ENCODE measurements around the gene KIF25.

KIF25 gene

DNA sequence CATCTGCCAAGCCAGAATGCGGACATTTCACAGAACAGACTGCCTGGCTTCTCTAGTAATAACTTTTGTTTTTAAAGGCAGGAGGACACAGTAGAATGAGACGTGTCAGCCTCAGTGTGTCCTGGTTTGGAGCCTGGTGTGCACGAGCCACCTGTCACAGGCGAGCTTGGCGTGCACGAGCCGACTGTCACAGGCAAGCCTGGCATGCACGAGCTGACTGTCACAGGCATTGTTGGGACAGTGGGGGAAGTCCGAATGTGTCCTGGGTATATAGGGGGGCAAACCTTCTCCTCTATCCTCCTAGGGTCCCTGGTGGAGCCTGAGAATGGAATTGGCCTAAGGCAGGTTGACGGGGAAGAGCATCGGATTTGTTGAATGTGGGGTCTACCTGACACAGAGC is 7.5 kb downstream of the KIF25 start:
- DNase-seq (ENCODE audit: low spot score) = no peak
- TF ChIP-seq, protein P1, sequence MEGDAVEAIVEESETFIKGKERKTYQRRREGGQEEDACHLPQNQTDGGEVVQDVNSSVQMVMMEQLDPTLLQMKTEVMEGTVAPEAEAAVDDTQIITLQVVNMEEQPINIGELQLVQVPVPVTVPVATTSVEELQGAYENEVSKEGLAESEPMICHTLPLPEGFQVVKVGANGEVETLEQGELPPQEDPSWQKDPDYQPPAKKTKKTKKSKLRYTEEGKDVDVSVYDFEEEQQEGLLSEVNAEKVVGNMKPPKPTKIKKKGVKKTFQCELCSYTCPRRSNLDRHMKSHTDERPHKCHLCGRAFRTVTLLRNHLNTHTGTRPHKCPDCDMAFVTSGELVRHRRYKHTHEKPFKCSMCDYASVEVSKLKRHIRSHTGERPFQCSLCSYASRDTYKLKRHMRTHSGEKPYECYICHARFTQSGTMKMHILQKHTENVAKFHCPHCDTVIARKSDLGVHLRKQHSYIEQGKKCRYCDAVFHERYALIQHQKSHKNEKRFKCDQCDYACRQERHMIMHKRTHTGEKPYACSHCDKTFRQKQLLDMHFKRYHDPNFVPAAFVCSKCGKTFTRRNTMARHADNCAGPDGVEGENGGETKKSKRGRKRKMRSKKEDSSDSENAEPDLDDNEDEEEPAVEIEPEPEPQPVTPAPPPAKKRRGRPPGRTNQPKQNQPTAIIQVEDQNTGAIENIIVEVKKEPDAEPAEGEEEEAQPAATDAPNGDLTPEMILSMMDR (IDR thresholded peaks at IDR 0.05; ENCODE audit: extremely low read depth, missing control alignments) = no peak

DNA sequence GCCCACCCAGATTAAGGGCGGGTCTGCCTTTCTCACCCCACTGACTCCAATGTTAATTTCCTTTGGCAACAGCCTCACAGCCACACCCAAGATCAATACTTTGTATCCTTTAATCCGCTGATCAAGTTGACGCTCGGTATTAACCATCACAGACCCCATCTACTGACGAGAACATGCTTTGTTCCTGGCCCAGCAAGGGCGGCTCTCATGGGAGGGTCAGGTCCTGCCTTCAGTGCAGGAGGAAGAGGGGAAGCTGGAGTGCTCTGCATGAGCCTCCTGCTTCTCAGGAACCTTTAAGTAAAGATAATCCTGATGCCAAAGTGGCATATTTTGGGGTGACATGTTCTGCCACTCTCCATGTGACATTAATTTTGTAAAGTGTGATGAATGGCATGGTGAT is 8.3 kb downstream of the KIF25 start:
- TF ChIP-seq, protein P1 (IDR thresholded peaks at IDR 0.05; ENCODE audit: extremely low read depth, missing control alignments) = no peak
- no peak for DNase-seq (ENCODE audit: low spot score)

DNA sequence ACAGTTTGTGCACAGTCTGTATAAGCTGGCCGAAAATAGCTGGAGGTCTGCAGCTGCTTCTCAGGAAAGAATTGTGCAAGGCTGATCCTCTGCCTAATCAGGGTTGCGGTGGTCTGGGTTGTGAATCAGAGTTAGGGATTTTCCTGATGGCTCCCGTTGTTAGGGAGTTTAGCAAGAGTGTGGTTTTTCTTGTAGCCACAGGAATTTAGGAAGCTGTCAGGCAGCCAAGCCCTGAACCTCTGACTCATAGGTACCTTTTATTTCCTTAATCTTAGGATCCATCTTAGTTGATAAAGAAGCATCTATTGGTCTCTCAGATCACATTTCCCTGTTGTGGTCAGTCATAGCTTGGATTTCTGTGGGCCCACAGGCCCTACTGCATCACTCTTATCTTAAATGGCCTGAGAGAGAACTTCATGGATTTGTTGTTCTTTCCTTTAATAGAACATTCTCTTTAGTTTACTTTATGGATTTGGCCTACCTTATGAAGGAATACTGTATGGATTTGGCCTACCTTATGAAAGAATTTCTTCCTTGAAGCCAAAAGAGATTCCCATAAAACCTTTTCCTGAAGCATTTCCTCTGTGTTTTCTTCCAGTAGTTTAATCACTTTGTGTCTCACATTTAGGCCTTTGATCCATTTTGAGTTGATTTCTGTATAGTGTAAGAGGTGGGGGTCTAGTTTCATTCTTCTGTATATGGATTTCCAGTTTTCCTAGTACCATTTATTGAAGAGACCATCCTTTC is 10.3 kb downstream of the KIF25 start:
- TF ChIP-seq, protein P1 (IDR thresholded peaks at IDR 0.05; ENCODE audit: extremely low read depth, missing control alignments) = no peak
- DNase-seq (ENCODE audit: low spot score) = no peak

DNA sequence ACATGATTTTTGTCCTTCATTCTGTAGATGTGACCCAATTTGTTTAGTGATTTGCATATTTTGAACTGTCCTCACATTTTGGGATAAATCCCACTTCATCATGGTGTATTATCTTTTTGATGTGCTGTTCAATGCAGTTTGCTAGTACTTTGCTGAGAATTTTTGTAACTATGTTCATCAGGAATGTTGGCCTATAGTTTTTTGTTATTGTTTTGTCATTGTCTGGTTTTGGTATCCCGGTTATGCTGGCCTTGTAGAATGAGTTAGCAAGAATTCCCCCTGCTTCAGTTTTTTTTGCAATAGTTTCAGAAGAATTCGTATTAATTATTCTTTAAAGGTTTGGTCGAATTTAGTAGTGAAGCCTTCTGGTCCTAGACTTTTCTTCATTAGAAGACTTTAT is 11.9 kb downstream of the KIF25 start:
- TF ChIP-seq, protein P1 (IDR thresholded peaks at IDR 0.05; ENCODE audit: extremely low read depth, missing control alignments) = no peak
- DNase-seq (ENCODE audit: low spot score) = no peak

DNA sequence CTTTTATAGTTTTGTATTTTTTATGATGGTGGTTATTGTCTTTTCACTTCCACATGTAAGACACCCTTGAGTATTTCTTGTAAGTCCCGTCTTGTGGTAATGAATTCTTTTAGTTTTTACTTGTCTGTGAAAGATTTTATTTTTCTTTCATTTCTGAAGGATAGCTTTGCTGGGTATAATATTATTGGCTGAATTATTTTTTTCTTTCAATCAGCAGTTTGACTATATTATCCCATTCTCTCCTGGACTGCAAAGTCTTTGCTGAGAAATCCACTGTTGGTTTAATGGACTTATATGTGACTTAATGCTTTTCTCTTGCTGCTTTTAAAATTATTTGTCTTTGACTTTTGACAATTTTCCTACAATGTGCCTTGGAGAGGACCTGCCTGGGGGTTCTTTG is 13.8 kb downstream of the KIF25 start:
- DNase-seq (ENCODE audit: low spot score) = no peak
- TF ChIP-seq, protein P1 (IDR thresholded peaks at IDR 0.05; ENCODE audit: extremely low read depth, missing control alignments) = no peak

DNA sequence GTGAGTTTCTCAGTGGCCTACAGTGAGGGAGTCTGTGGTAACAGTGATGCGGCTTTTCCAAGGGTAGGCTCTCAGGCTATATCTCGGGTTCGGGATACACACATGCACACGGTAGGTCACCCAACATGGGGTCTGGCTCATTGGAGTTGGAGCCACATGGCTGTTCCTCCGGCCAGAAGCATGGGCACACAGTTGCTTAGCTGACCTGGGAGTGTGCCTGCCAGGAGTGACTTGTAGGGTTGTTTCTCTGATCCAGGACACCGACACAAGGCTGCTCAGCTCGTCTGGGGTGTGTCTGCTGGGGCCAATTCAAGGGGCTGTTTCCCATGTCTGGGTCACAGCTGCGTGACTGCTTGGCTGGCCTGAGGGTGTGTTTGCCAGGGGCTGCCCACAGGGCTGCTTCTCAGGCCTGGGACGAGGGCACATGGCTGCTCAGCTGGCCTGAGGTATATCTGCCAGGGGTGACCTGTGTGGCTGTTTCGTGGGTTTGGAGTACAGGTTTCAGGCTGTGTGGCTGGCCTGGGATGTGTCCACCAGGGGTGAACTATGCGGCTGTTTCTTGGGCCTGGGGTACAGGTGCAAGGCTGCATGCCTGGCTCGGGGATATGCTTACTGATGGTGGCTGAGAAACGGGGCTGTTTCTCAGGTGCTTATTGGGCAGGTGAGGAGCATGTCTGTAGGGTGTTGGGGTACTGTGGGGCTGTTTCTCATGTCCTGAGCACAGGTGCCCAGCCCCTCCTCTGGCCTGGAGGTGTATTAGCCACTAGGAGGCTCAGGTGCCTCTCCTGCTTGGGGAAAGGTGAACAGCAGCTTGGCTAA is 15.2 kb downstream of the KIF25 start:
- DNase-seq (ENCODE audit: low spot score) = no peak
- TF ChIP-seq, protein P1 (IDR thresholded peaks at IDR 0.05; ENCODE audit: extremely low read depth, missing control alignments) = no peak

DNA sequence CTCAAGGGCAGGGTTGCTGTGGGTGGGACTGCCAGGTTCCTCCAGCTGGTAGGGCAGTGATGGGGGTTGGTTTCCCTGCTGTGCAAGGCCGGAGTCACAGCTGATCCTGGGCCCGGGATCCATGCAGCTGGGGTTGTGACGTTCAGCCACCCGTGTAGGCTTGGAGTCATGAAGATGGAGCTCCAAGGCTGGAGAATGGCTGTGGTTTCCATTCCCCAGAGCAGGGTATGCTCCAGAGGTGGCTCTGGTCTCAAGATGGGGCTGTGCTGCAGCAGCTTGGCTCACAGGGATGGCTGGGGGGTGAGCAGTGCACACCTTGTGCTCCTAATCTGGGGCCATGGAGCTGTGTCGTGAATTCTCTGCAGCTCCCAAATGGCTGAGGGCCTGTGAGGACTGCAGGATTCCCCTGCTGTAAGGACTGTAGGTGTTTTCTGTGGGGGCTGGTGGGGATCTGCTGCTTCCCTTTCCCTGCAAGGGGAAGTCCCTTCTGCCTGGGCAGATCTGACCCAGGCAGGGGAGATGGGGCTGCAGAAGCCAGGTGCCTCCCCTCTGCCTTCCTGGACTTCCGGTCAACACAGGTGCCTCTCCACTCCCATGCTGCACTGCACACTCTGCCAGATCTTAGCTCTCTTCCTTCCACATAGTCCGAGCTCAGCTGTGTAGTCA is 15.9 kb downstream of the KIF25 start:
- TF ChIP-seq, protein P1 (IDR thresholded peaks at IDR 0.05; ENCODE audit: extremely low read depth, missing control alignments) = no peak
- no peak for DNase-seq (ENCODE audit: low spot score)
